ENCODE measurements around the gene IL11. TPM values are rescaled to one million over a fixed set of nuclear protein-coding genes. Genes with fewer than 3 reads are reported as not detected.

The IL11 gene
- total RNA-seq, 1 donor from 2014 or later, result 183 TPM

DNA sequence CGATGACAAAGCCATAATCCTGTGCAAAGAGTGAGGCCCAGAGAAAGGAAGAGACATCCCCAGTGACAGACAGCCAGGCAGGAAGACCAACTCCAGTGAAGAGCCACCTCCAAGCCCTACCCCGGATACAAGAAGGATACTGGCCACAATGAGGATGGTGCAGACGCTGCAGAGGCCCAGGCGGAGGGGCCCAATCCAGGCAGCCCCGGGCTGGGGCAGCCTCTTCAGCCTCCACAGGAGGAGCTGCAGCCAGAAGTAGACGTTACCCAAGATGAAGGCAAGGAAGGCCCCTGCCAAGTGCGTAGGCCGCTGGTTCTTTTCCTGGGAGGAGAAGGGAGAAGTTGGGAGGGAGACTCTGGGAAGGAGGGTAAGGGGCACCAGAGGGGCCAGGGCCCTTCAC lies 53.6 kb downstream of the IL11 start:
- H3K4me2 ChIP-seq (ENCODE audit: low read length), result no peak overlapping the region
- H3K4me1 ChIP-seq (ENCODE audit: insufficient read depth, low read length), result no peaks in the 10 kb centered on the region
- no peaks in the 10 kb centered on the region for H3K36me3 ChIP-seq (ENCODE audit: insufficient read depth, low read length)
- DNase-seq (ENCODE audit: low read depth) (no peak), FAIRE-seq (no peak)
- Mint-ChIP-seq H3K4me3 (ENCODE audit: unreplicated experiment) (no peak overlapping the region), H3K4me1 (ENCODE audit: low read depth, unreplicated experiment) (no peaks in the 10 kb centered on the region), H3K27me3 (ENCODE audit: low read depth, unreplicated experiment) (peaks cover 9% of the 10 kb centered on the region), H3K9me3 (ENCODE audit: unreplicated experiment) (no peaks in the 10 kb centered on the region), H3K36me3 (ENCODE audit: low read depth, unreplicated experiment) (peaks cover 6% of the 10 kb centered on the region), H3K27ac (ENCODE audit: unreplicated experiment) (no peak overlapping the region)
- H3K27me3 ChIP-seq (ENCODE audit: insufficient read depth, low read length), result no peaks in the 10 kb centered on the region
- TF ChIP-seq, protein P1, sequence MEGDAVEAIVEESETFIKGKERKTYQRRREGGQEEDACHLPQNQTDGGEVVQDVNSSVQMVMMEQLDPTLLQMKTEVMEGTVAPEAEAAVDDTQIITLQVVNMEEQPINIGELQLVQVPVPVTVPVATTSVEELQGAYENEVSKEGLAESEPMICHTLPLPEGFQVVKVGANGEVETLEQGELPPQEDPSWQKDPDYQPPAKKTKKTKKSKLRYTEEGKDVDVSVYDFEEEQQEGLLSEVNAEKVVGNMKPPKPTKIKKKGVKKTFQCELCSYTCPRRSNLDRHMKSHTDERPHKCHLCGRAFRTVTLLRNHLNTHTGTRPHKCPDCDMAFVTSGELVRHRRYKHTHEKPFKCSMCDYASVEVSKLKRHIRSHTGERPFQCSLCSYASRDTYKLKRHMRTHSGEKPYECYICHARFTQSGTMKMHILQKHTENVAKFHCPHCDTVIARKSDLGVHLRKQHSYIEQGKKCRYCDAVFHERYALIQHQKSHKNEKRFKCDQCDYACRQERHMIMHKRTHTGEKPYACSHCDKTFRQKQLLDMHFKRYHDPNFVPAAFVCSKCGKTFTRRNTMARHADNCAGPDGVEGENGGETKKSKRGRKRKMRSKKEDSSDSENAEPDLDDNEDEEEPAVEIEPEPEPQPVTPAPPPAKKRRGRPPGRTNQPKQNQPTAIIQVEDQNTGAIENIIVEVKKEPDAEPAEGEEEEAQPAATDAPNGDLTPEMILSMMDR (IDR thresholded peaks at IDR 0.05; ENCODE audit: insufficient read depth, low read depth, low read length), result no peak
- TF ChIP-seq EZH2 (IDR thresholded peaks at IDR 0.05; ENCODE audit: insufficient read depth, low read length), result no peak
- H4K20me1 ChIP-seq (ENCODE audit: insufficient read depth, low read length), result no peaks in the 10 kb centered on the region
- no peak overlapping the region for H3K27ac ChIP-seq (ENCODE audit: low read depth, low read length)
- H3K79me2 ChIP-seq (ENCODE audit: insufficient read depth, low read length), result no peaks in the 10 kb centered on the region
- H3K4me3 ChIP-seq (ENCODE audit: insufficient read depth, low read depth, low read length), result no peak overlapping the region
- H3K9ac ChIP-seq (ENCODE audit: low read length), result no peak overlapping the region
- H3K9me3 ChIP-seq (ENCODE audit: insufficient read depth, low read depth, low read length), result no peaks in the 10 kb centered on the region
- no peak overlapping the region for H2AFZ ChIP-seq (ENCODE audit: low read depth, low read length)

DNA sequence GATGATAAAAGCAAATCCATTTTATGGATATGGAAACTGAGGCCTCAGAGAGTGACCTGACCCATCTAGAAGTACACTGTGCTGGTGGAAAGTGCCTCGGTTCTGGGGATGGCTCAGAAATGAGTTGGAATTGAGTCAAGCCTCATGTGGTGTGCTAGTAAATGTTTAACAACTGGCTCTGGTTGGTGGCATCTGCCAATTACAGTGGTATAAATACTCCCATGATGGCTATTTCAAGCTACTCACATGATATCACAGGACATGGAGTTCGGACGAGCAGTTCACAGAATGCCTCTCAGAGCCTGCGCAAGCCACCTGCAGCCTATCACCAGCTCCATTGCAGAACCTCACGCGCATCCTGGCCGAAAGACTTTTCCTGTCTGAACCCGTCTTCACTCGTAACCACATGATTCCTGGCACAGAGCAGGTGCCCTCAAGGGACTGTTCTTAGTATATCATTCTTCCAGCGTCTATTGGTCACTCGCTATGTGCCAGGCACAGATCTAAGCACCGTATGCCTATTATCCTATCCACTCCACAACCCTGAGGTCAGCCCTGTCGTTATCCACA lies 54.2 kb downstream of the IL11 start:
- H3K27ac ChIP-seq (ENCODE audit: low read depth, low read length), result no peak overlapping the region
- H3K4me3 ChIP-seq (ENCODE audit: insufficient read depth, low read depth, low read length), result no peak overlapping the region
- no peaks in the 10 kb centered on the region for H3K27me3 ChIP-seq (ENCODE audit: insufficient read depth, low read length)
- H4K20me1 ChIP-seq (ENCODE audit: insufficient read depth, low read length), result no peaks in the 10 kb centered on the region
- H3K4me2 ChIP-seq (ENCODE audit: low read length), result no peak overlapping the region
- H3K36me3 Mint-ChIP-seq (ENCODE audit: low read depth, unreplicated experiment), result peaks cover 6% of the 10 kb centered on the region
- no peaks in the 10 kb centered on the region for H3K9me3 ChIP-seq (ENCODE audit: insufficient read depth, low read depth, low read length)
- DNase-seq (ENCODE audit: low read depth) (no peak), FAIRE-seq (no peak)
- no peak overlapping the region for H3K4me3 Mint-ChIP-seq (ENCODE audit: unreplicated experiment)
- no peak overlapping the region for H3K9ac ChIP-seq (ENCODE audit: low read length)
- H3K9me3 Mint-ChIP-seq (ENCODE audit: unreplicated experiment), result no peaks in the 10 kb centered on the region
- H3K27ac Mint-ChIP-seq (ENCODE audit: unreplicated experiment), result no peak overlapping the region
- no peaks in the 10 kb centered on the region for H3K36me3 ChIP-seq (ENCODE audit: insufficient read depth, low read length)
- no peak overlapping the region for H2AFZ ChIP-seq (ENCODE audit: low read depth, low read length)
- H3K4me1 ChIP-seq (ENCODE audit: insufficient read depth, low read length), result no peaks in the 10 kb centered on the region
- H3K4me1 Mint-ChIP-seq (ENCODE audit: low read depth, unreplicated experiment), result no peaks in the 10 kb centered on the region
- TF ChIP-seq, protein P1 (IDR thresholded peaks at IDR 0.05; ENCODE audit: insufficient read depth, low read depth, low read length), result no peak
- TF ChIP-seq EZH2 (IDR thresholded peaks at IDR 0.05; ENCODE audit: insufficient read depth, low read length), result no peak
- H3K27me3 Mint-ChIP-seq (ENCODE audit: low read depth, unreplicated experiment), result peaks cover 5% of the 10 kb centered on the region
- H3K79me2 ChIP-seq (ENCODE audit: insufficient read depth, low read length), result no peaks in the 10 kb centered on the region

DNA sequence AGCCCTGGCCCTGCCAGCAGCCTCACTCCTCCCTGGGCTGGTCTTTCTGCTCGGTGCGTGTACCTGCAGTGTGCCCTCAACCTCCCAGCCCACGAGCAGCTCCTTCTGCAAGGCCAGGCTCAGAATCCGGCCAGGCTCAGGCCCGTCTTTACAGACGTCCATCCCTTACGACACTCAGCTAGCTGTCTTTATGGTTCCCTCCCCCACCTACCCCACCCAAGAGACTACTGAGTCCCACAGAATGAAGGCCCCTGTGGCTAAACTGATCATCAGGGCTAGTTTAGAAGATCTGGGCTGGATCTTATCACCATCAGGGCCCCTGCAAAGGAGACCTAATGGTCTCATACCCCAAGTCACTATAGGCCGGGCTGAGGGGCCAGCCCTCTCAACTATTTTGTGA lies 55.9 kb downstream of the IL11 start:
- H3K9ac ChIP-seq (ENCODE audit: low read length), result no peak overlapping the region
- DNase-seq (ENCODE audit: low read depth) (no peak), FAIRE-seq (no peak)
- H3K27me3 ChIP-seq (ENCODE audit: insufficient read depth, low read length), result no peaks in the 10 kb centered on the region
- H3K9me3 ChIP-seq (ENCODE audit: insufficient read depth, low read depth, low read length), result peaks cover under 1% of the 10 kb centered on the region
- H2AFZ ChIP-seq (ENCODE audit: low read depth, low read length), result no peak overlapping the region
- H3K27ac Mint-ChIP-seq (ENCODE audit: unreplicated experiment), result no peak overlapping the region
- TF ChIP-seq, protein P1 (IDR thresholded peaks at IDR 0.05; ENCODE audit: insufficient read depth, low read depth, low read length), result no peak
- no peak for TF ChIP-seq EZH2 (IDR thresholded peaks at IDR 0.05; ENCODE audit: insufficient read depth, low read length)
- no peaks in the 10 kb centered on the region for H3K36me3 ChIP-seq (ENCODE audit: insufficient read depth, low read length)
- H3K36me3 Mint-ChIP-seq (ENCODE audit: low read depth, unreplicated experiment), result peaks cover 14% of the 10 kb centered on the region
- H3K27me3 Mint-ChIP-seq (ENCODE audit: low read depth, unreplicated experiment), result no peaks in the 10 kb centered on the region
- no peak overlapping the region for H3K4me3 Mint-ChIP-seq (ENCODE audit: unreplicated experiment)
- no peaks in the 10 kb centered on the region for H3K4me1 ChIP-seq (ENCODE audit: insufficient read depth, low read length)
- no peaks in the 10 kb centered on the region for H4K20me1 ChIP-seq (ENCODE audit: insufficient read depth, low read length)
- no peaks in the 10 kb centered on the region for H3K79me2 ChIP-seq (ENCODE audit: insufficient read depth, low read length)
- H3K9me3 Mint-ChIP-seq (ENCODE audit: unreplicated experiment), result no peaks in the 10 kb centered on the region
- H3K4me1 Mint-ChIP-seq (ENCODE audit: low read depth, unreplicated experiment), result no peaks in the 10 kb centered on the region
- no peak overlapping the region for H3K4me2 ChIP-seq (ENCODE audit: low read length)
- no peak overlapping the region for H3K4me3 ChIP-seq (ENCODE audit: insufficient read depth, low read depth, low read length)
- H3K27ac ChIP-seq (ENCODE audit: low read depth, low read length), result no peak overlapping the region
